T-cell (primary cell): ENCODE measurements around the gene SPOCK2. TPM values are rescaled to one million over a fixed set of nuclear protein-coding genes. Genes with fewer than 3 reads are reported as not detected.

Experiments used
- ATAC-seq, 4 experiments: fragments of 200-7000 bp in 3 of 4; fragments of 150-1000 bp in 1 of 4; cut with Tn5 transposase; replicated peaks in 1 of 4; 1 replicate in 3 of 4; 2 replicates in 1 of 4; pipeline ENCODE4 v1.10.0; 2021; ENCODE audit warnings: moderate library complexity in 3 of 4, mild to moderate bottlenecking in 2 of 4, moderate number of reproducible peaks in 1 of 4
- CTCF ChIA-PET, 2 donors: fragments of 300-600 bp; sonication (Branson Sonifier 250); formaldehyde crosslinking; loops; one replicate each; lab custom pipeline; 2022; ENCODE audit warnings: antibody characterized with exemption in 2 of 2; lab: Charles Lee
- POLR2A ChIA-PET, 2 donors: fragments of 300-600 bp; sonication (Branson Sonifier 250); formaldehyde crosslinking; loops; one replicate each; lab custom pipeline; 2022; ENCODE audit warnings: antibody characterized with exemption in 2 of 2; lab: Charles Lee
- DNase-seq, 35 experiments: peaks; one replicate each; pipeline versions ENCODE4 v3.0.0 to v3.0.0-alpha.2; 2013 to 2023
- H3K27ac ChIP-seq: one replicate; pipeline ENCODE4 v1.5.1; 2013; ENCODE audit warnings: low read length
- H3K27me3 ChIP-seq, 2 experiments: replicated peaks in 1 of 2; 1 replicate in 1 of 2; 2 replicates in 1 of 2; pipeline versions ENCODE4 v1.6.1 to v1.7.0; 2013; ENCODE audit warnings: low read length in 1 of 2, mixed read lengths in 1 of 2; ENCODE audit not compliant: control insufficient read depth in 2 of 2, insufficient read depth in 2 of 2; ENCODE audit errors: extremely low read depth in 1 of 2
- H3K36me3 ChIP-seq, 2 donors: 1 replicate in 1 of 2; 2 replicates in 1 of 2; pipeline versions ENCODE4 v1.6.1 to v1.7.0; 2013; ENCODE audit warnings: low read length in 1 of 2; ENCODE audit not compliant: control insufficient read depth in 2 of 2, insufficient read depth in 1 of 2; ENCODE audit errors: extremely low read depth in 1 of 2
- H3K4me1 ChIP-seq, 2 experiments: 1 replicate in 1 of 2; 2 replicates in 1 of 2; pipeline versions ENCODE4 v1.6.1 to v1.7.0; 2013; ENCODE audit warnings: low read length in 2 of 2, mixed read lengths in 1 of 2; ENCODE audit not compliant: insufficient read depth in 2 of 2, control insufficient read depth in 1 of 2; ENCODE audit errors: extremely low read depth in 1 of 2
- H3K4me3 ChIP-seq, 2 donors: 1 replicate in 1 of 2; 2 replicates in 1 of 2; pipeline versions ENCODE4 v1.5.1 to v1.7.0; 2013; ENCODE audit warnings: mild to moderate bottlenecking in 2 of 2, low read length in 1 of 2, moderate library complexity in 1 of 2; ENCODE audit not compliant: control insufficient read depth in 1 of 2; ENCODE audit errors: extremely low read depth in 1 of 2
- H3K9me3 ChIP-seq: 2 replicates; pipeline ENCODE4 v1.7.0; 2013
- H3K27ac Mint-ChIP-seq, 2 donors: one replicate each; pipeline ENCODE4 v1.8.0; 2020 to 2021; ENCODE audit warnings: mild to moderate bottlenecking in 2 of 2, mixed read lengths in 2 of 2
- H3K27me3 Mint-ChIP-seq, 2 donors: one replicate each; pipeline ENCODE4 v1.8.0; 2021 to 2022; ENCODE audit warnings: mixed read lengths in 2 of 2
- H3K36me3 Mint-ChIP-seq: one replicate; pipeline ENCODE4 v1.8.0; 2021; ENCODE audit warnings: mixed read lengths
- H3K4me1 Mint-ChIP-seq, 3 donors: one replicate each; pipeline ENCODE4 v1.8.0; 2020 to 2022; ENCODE audit warnings: mixed read lengths in 3 of 3, mild to moderate bottlenecking in 1 of 3
- H3K4me3 Mint-ChIP-seq, 3 donors: one replicate each; pipeline ENCODE4 v1.8.0; 2020 to 2022; ENCODE audit warnings: mild to moderate bottlenecking in 3 of 3, mixed read lengths in 3 of 3, moderate library complexity in 3 of 3
- H3K9me3 Mint-ChIP-seq, 3 donors: one replicate each; pipeline ENCODE4 v1.8.0; 2020 to 2022; ENCODE audit warnings: mixed read lengths in 3 of 3
- WGBS: methylation state at CpG from one replicate; pipeline ENCODE4 v1.1.5; 2013; ENCODE audit warnings: missing lambda C conversion rate; ENCODE audit not compliant: insufficient coverage; 5-methylcytosine and 5-hydroxymethylcytosine counted together
- total RNA-seq, 35 experiments: library from RNA in 6 of 35; stranded (reverse) in 6 of 35; fragments of 120-200 nt in 1 of 35; gene quantifications; one replicate each; pipeline versions ENCODE4 v1.2.1 to v1.2.4 and lab custom pipeline; 2013 to 2026

The SPOCK2 gene
- total RNA-seq, 5 donors from 2014 or later (not counting 1 experiment from before 2014, with no cell fraction given) = 501 to 684 (median 547) TPM

- no peaks in the 10 kb centered on the region for H3K9me3 ChIP-seq
- H3K4me3 ChIP-seq = peak overlapping the region; percentile 42
- H3K27me3 ChIP-seq = no peaks in the 10 kb centered on the region
- CTCF ChIA-PET = interaction anchor here (0.6 to 0.8 kb wide), 4 partner anchors 18 to 604 kb away, joined by 3 to 4 read pairs (median 3); no protein-coding TSS in a partner anchor
- peaks cover 3 to 61% of the 10 kb centered on the region in 2 donors for H3K36me3 ChIP-seq
- POLR2A ChIA-PET = interaction anchor here in 1 of 2 donors (0.6 to 0.7 kb wide), 2 partner anchors 29 to 164 kb away, joined by 3 read pairs; no protein-coding TSS in a partner anchor
- DNase-seq = peak in 33 of 35 experiments; percentile 51 to 81 (median 69)
- H3K27ac ChIP-seq = peak overlapping the region; percentile 80
- peaks cover 72 to 85% of the 10 kb centered on the region in 2 experiments for H3K4me1 ChIP-seq
- 0% methylated on average over 5 of the region's 16 CpGs for WGBS
- H3K27me3 Mint-ChIP-seq = no peaks in the 10 kb centered on the region
- peak overlapping the region; percentile 94 to 99 for H3K27ac Mint-ChIP-seq
- peaks cover 79 to 87% (median 84%) of the 10 kb centered on the region in 3 donors for H3K4me1 Mint-ChIP-seq
- ATAC-seq = peak; percentile 9 to 28 (median 17)
- no peaks in the 10 kb centered on the region for H3K9me3 Mint-ChIP-seq
- peaks cover 36% of the 10 kb centered on the region for H3K36me3 Mint-ChIP-seq
- H3K4me3 Mint-ChIP-seq = peak overlapping the region; percentile 95 to 96 (median 96)
These were observed 4.4 kb downstream of the SPOCK2 start for GRCh38 chr10:72083790-72084459.

- CTCF ChIA-PET = interaction anchor here in 1 of 2 donors (0.6 to 0.7 kb wide), 2 partner anchors 17 to 120 kb away, joined by 8 to 11 read pairs; no protein-coding TSS in a partner anchor
- Histone ChIP-seq H3K27ac (peak overlapping the region; percentile 80), H3K27me3 (no peaks in the 10 kb centered on the region), H3K9me3 (no peaks in the 10 kb centered on the region), H3K4me3 (peak overlapping the region in 1 of 2 donors; percentile 42), H3K4me1 (peaks cover 73 to 88% of the 10 kb centered on the region in 2 experiments), H3K36me3 (peaks cover 5 to 61% of the 10 kb centered on the region in 2 donors)
- 41% methylated on average over 3 of the region's 6 CpGs for WGBS
- DNase-seq (peak in 2 of 35 experiments; percentile 1 to 8), ATAC-seq (no peak)
- Mint-ChIP-seq H3K27ac (peak overlapping the region; percentile 94 to 99), H3K9me3 (no peaks in the 10 kb centered on the region), H3K36me3 (peaks cover 38% of the 10 kb centered on the region), H3K4me3 (peak overlapping the region; percentile 95 to 96 (median 96)), H3K27me3 (no peaks in the 10 kb centered on the region), H3K4me1 (peaks cover 78 to 87% (median 83%) of the 10 kb centered on the region in 3 donors)
- POLR2A ChIA-PET = interaction anchor here (0.6 to 1.4 kb wide), 7 partner anchors 10 to 1681 kb away, joined by 3 to 9 read pairs (median 4); no protein-coding TSS in a partner anchor
These were observed 5.2 kb downstream of the SPOCK2 start for GRCh38 chr10:72082856-72083789.

GRCh38 chr10:72081772-72082590 lies 6.4 kb downstream of the SPOCK2 start:
- Histone ChIP-seq H3K36me3 (peaks cover 8 to 64% of the 10 kb centered on the region in 2 donors), H3K4me3 (peak overlapping the region; percentile 7 to 21), H3K9me3 (no peaks in the 10 kb centered on the region), H3K27ac (peak overlapping the region; percentile 80), H3K4me1 (peaks cover 73 to 100% of the 10 kb centered on the region in 2 experiments), H3K27me3 (no peaks in the 10 kb centered on the region)
- Mint-ChIP-seq H3K4me3 (peak overlapping the region; percentile 53 to 96 (median 96)), H3K9me3 (no peaks in the 10 kb centered on the region), H3K4me1 (peaks cover 88 to 97% (median 94%) of the 10 kb centered on the region in 3 donors), H3K27ac (peak overlapping the region; percentile 94 to 99), H3K27me3 (no peaks in the 10 kb centered on the region), H3K36me3 (peaks cover 43% of the 10 kb centered on the region)
- ChIA-PET CTCF (interaction anchor here in 1 of 2 donors (0.7 kb wide), 1 partner anchor 118 kb away, joined by 11 read pairs; no protein-coding TSS in a partner anchor), POLR2A (interaction anchor here (0.9 to 1.4 kb wide), 3 partner anchors 9 to 26 kb away, joined by 4 to 9 read pairs (median 8); no protein-coding TSS in a partner anchor)
- ATAC-seq (no peak), DNase-seq (peak in 2 of 35 experiments; percentile 7 to 13)
- WGBS = 61% methylated on average over 2 of the region's 14 CpGs

GRCh38 chr10:72081210-72081609 lies 7.1 kb downstream of the SPOCK2 start:
- POLR2A ChIA-PET = no interaction called here
- CTCF ChIA-PET = no interaction called here
- peaks cover 8 to 61% of the 10 kb centered on the region in 2 donors for H3K36me3 ChIP-seq
- 94% methylated on average over 5 of the region's 9 CpGs for WGBS
- Mint-ChIP-seq H3K27ac (peak overlapping the region; percentile 94 to 99), H3K4me1 (peaks cover 95 to 99% (median 96%) of the 10 kb centered on the region in 3 donors), H3K4me3 (peak overlapping the region; percentile 47 to 96 (median 53)), H3K27me3 (no peaks in the 10 kb centered on the region), H3K36me3 (peaks cover 37% of the 10 kb centered on the region), H3K9me3 (no peaks in the 10 kb centered on the region)
- peak overlapping the region; percentile 7 to 21 for H3K4me3 ChIP-seq
- H3K4me1 ChIP-seq = peaks cover 75 to 100% of the 10 kb centered on the region in 2 experiments
- peak in 1 of 35 experiments; percentile 9 for DNase-seq
- no peak for ATAC-seq
- no peaks in the 10 kb centered on the region for H3K27me3 ChIP-seq
- H3K9me3 ChIP-seq = no peaks in the 10 kb centered on the region
- peak overlapping the region; percentile 80 for H3K27ac ChIP-seq

- ATAC-seq (no peak), DNase-seq (no peak)
- peaks cover 8 to 59% of the 10 kb centered on the region in 2 donors for H3K36me3 ChIP-seq
- H3K9me3 ChIP-seq = no peaks in the 10 kb centered on the region
- Mint-ChIP-seq H3K9me3 (no peaks in the 10 kb centered on the region), H3K4me3 (peak overlapping the region; percentile 75 to 96 (median 76)), H3K36me3 (peaks cover 28% of the 10 kb centered on the region), H3K27me3 (no peaks in the 10 kb centered on the region), H3K4me1 (peaks cover 95 to 99% (median 96%) of the 10 kb centered on the region in 3 donors), H3K27ac (peak overlapping the region; percentile 94 to 99)
- peaks cover 73 to 100% of the 10 kb centered on the region in 2 experiments for H3K4me1 ChIP-seq
- CTCF ChIA-PET = interaction anchor here (0.6 to 1.6 kb wide), 4 partner anchors 31 to 1926 kb away, joined by 3 to 7 read pairs (median 4); no protein-coding TSS in a partner anchor
- peak overlapping the region; percentile 80 for H3K27ac ChIP-seq
- POLR2A ChIA-PET = interaction anchor here (0.6 to 1.3 kb wide), 7 partner anchors 8 to 275 kb away, joined by 3 to 8 read pairs (median 3); partner anchors contain the start of genes SPOCK2 (in 2 of the 2) and DNAJB12 (in 1 of the 2)
- no peaks in the 10 kb centered on the region for H3K27me3 ChIP-seq
- H3K4me3 ChIP-seq = peak overlapping the region; percentile 34 to 52
- WGBS = 65% methylated on average over 12 of the region's 14 CpGs
These were observed 8.0 kb downstream of the SPOCK2 start for GRCh38 chr10:72080042-72080975.
